T-helper 2 cell treated with Interferon-gamma antibody and Interleukin-4, amounts not matched to agents 100 ng/mL and 5 ng/mL, for 36 hours (primary cell): Measurements from ENCODE around the gene AMPH. TPM values are rescaled to one million over a fixed set of nuclear protein-coding genes. Genes with fewer than 3 reads are reported as not detected.

Source experiments
- intact Hi-C: fragments of 100-400 bp; cut with micrococcal nuclease; formaldehyde crosslinking; loops from one replicate; pipeline ENCODE4 v1.15.1; 2023
- total RNA-seq: library from RNA; stranded (reverse); gene quantifications from 2 replicates; pipeline ENCODE4 v1.2.3, GENCODE V29; 2022

AMPH gene
- total RNA-seq, result 0.23 and 0.30 TPM in 2 replicates

- intact Hi-C loops, result no loop called here
These were observed at the start of gene AMPH for GRCh38 chr7:38630720-38631673. AMPH (minus strand) TSS chr7:38631373; CDS start chr7:38631351, 22 bp downstream.

DNA sequence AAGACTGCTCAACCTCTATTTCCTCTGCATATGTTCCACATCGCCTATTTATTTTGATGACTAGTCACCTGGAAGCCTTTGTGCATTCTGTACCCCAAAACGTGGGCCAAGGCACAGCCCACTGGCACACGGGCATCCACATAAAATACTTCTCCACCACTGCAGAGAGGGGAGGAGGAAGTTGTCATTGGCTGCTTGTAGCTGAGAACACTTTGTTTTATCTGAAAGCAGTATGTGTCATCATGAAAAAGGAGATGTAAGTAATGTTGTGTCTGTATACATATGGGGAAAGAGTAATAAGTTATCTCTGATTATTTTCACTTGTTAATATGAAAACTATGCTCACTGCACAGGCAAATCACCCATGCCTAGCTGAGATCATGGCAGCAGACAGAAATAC is 48.2 kb upstream of the AMPH start:
- intact Hi-C loops, result no loop called here

DNA sequence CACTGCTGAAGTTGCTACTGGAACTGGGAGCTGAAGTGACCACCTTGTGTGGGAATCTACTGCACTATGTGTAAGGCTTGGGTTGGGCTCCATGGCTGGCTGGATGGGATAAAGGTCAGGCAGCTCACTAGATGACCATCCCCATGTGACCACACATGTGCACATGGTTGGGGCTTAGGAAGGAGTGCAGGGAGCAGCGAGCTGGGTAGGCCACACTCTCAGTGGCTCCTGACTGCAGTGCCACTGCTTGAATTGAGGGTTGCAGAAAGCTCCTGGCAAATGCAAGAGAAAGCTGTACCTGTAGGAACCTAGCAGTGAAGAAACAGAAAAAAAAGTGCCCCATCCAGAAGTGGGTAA is 47.5 kb upstream of the AMPH start:
- intact Hi-C loops, result no loop called here

DNA sequence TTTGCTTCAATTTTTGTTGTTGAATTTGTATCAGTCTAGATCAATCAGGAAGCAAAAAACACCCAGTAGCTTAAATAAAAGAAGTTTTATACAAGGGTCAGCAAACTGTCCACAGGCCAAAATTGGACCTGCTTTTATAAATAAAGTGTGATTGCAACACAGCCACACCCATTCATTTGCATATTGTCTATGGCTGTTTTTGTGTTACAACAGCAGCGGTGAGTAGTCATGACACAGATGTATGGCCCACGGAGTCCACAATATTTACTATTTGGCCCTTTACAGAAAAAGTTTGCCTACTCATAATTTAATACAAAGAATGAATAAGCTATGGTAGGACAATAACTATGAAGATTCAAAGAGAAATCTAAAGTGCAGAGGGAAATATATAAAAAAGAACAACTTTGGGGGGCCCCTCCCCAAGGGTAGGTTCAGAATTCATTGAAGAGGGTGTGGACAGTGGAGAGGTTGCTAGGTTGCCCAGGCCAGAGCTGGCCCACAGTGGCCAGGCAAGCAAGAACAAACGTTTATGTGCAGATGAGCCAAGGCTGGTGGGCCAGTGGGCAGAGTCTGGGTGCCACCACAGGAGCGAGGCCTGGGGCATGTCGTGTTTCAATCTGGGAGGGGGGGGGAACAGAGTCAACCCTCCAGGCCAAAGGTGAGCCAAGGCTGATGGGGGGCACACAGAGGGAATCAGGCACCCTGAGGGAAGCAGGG is 47.0 kb upstream of the AMPH start:
- intact Hi-C loops, result no loop called here

DNA sequence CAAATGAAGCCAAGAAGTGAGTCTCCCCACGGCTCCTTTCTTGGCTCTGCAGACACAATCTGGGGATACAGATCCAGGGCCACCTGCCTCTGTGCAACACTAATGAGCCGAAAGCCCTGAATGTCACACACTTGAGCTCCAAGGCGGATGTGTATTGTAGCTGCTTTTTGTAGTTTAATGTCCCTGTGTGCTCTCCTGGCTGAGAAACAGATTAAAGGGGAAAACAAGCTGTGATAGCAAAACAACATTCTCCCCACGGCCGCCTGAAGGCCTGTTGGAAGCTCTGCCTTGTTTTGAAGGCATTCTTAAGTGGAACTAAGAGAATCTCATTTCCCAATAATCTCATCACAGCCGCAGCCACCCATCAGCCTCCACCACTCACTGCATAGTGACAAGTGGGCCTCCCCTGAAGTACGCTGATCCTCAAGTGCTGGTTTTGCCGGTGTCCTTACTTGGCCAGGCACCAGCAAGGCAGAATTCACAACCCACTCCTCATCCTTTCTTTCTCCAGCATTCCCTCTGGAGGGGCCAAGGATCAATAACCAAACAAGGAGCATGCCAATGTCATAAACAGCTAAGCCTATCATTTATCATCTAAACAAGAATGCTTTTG is 44.4 kb upstream of the AMPH start:
- intact Hi-C loops, result no loop called here

DNA sequence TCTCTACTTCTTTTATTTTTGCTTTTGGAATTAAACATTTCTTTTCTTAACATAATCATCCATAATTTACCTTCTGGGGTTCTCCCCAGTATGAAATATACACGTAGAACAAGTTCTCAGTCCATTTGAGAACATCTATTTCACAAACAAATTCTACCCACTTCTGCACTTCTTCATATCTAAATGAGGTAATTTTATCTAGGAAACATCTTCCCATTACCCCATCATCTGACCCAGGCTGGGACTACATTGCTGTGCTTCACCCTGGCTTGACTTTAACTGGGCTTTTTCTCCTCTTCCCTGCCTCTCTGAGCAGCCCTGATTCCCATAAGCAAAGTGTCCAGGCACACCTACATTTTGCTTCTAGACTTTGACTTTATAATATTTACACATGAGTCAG is 43.3 kb upstream of the AMPH start:
- intact Hi-C loops, result no loop called here

GRCh38 chr7:38673795-38674194 is 42.6 kb upstream of the AMPH start:
- intact Hi-C loops, result no loop called here

DNA sequence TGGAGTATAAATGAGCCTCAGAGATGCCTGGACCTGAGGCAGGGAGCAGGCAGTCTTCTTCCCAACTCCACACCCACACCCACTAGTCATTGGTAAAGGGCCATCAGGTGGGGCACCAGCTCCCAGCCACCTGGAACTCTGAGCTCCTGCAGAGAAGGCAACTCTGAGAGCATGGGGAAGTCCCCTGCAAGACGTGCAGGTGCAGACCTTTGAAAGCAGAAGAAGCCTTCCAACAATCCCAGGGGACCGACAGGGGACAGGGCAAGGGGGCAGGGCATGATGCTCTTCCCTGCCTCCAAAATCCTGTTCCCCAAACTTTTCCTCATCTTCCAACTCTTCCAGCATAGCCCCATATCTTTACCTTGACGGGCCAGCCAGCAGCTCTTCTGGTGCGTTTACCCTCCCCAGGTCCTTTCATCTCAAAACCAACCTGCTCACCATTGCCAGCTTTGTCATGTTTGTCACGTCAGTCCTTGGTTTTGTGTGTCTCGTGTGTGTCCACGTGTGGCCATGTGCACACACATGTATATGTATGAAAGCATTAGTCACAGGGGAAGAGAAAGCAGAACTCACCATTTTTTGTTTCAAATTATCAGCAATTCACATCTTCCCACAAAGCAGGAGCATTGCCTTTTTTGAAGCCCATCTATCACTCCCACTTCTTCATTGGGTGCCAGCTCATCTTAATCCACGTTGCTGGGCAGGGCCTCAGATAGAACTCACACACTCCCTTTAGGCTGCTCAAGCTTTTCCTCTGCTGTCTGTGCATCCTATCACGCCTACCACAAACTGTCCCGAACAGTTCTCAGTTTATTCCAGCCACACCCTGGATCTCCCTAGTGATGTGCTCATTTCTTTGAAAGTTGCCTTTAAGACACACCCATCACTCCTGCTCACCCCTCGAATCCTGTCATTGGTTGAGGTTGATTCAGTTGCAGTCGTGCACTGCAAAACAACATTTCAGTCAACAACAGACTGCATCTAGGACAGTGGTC is 41.0 kb upstream of the AMPH start:
- intact Hi-C loops, result no loop called here

DNA sequence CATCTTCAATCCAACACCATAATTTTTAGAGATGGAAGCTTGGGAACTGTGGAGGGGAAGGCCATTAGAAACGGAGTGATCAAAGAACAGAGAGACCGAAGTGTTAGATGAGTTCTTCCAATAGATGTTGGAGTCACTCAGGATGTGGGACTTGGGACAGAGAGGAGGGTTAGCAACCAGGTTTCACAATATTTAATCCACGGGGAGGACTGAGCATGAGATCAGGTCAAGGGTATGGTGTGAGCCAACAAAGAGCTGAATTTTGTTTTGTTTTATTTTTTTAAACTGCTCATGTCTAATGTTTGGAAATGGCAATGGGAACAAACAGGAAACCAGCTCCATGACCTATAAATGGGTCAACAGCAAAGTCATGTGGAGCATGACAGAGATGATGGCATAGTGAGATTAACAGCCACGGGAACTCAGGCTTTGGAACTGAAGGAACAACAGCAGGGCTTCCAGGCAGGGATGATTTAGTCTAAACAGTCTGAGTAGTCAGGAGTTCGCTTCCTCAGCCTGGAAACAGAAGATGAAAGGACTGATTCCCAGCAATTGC is 38.9 kb upstream of the AMPH start:
- intact Hi-C loops, result no loop called here

- intact Hi-C loops, result no loop called here
These were observed 33.8 kb upstream of the AMPH start for GRCh38 chr7:38664972-38665371.

- intact Hi-C loops, result loop anchor here (1.0 kb wide), 2 partner anchors 235 to 262 kb away; no protein-coding TSS in a partner anchor
These were observed 29.4 kb upstream of the AMPH start for GRCh38 chr7:38660427-38661099.

- intact Hi-C loops, result loop anchor here (1.0 kb wide), 2 partner anchors 235 to 262 kb away; no protein-coding TSS in a partner anchor
These were observed 28.8 kb upstream of the AMPH start for GRCh38 chr7:38659931-38660330.

GRCh38 chr7:38658921-38659320 is 27.7 kb upstream of the AMPH start:
- intact Hi-C loops, result no loop called here

GRCh38 chr7:38656968-38657367 is 25.8 kb upstream of the AMPH start:
- intact Hi-C loops, result no loop called here

GRCh38 chr7:38655833-38656774 is 24.9 kb upstream of the AMPH start:
- intact Hi-C loops, result no loop called here

DNA sequence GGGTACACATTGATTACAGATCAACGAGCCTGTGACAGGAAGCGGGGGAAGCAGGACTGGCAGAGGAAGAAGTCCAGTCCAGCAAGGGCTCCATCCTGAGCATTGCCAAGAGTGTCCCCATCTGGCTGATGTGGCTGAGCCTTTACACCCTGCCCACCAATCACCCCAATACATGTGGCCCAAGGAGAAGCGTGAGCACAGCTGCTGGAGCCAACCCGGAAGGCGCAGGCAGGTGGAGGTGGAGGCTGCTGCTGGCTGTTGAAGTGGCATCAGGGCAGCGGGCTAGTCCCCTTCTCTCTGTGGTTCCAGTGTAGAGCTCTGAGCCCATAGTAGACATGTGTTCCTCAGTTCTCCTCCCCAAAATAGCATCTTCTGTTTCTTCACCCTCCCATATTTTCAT is 6.8 kb upstream of the AMPH start:
- intact Hi-C loops, result no loop called here

GRCh38 chr7:38632411-38632810 is 1.2 kb upstream of the AMPH start:
- intact Hi-C loops, result no loop called here

- intact Hi-C loops, result no loop called here
These were observed 1.3 kb downstream of the AMPH start for GRCh38 chr7:38629651-38630510.
